Measurements from ENCODE around the gene SYNPO2. TPM values are rescaled to one million over a fixed set of nuclear protein-coding genes. Genes with fewer than 3 reads are reported as not detected.

Gene SYNPO2
- total and polyA plus RNA-seq, 2 of the 8 experiments (the other 6 are each of a cell fraction or from before 2014, with no cell fraction given): 0.50 to 4.2 TPM

GRCh38 chr4:118967393-118967792, 78.7 kb downstream of the SYNPO2 start (continued):
- TF ChIP-seq, protein P1, sequence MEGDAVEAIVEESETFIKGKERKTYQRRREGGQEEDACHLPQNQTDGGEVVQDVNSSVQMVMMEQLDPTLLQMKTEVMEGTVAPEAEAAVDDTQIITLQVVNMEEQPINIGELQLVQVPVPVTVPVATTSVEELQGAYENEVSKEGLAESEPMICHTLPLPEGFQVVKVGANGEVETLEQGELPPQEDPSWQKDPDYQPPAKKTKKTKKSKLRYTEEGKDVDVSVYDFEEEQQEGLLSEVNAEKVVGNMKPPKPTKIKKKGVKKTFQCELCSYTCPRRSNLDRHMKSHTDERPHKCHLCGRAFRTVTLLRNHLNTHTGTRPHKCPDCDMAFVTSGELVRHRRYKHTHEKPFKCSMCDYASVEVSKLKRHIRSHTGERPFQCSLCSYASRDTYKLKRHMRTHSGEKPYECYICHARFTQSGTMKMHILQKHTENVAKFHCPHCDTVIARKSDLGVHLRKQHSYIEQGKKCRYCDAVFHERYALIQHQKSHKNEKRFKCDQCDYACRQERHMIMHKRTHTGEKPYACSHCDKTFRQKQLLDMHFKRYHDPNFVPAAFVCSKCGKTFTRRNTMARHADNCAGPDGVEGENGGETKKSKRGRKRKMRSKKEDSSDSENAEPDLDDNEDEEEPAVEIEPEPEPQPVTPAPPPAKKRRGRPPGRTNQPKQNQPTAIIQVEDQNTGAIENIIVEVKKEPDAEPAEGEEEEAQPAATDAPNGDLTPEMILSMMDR (IDR thresholded peaks at IDR 0.05; ENCODE audit: control extremely low read depth in 1 of 3, insufficient read depth in 1 of 3, low read depth in 1 of 3, low read length in 3 of 3): no peak
- no peak for TF ChIP-seq BCL11A (IDR thresholded peaks at IDR 0.05; ENCODE audit: low read depth in 2 of 2, low read length in 2 of 2)
- no peak for TF ChIP-seq JUN (IDR thresholded peaks at IDR 0.05; ENCODE audit: low read depth, low read length)
- no peak for TF ChIP-seq CHD2 (IDR thresholded peaks at IDR 0.05; ENCODE audit: low read length)

Measured in H1 (cell line).